ENCODE data around the gene CNTN5. TPM values are rescaled to one million over a fixed set of nuclear protein-coding genes. Genes with fewer than 3 reads are reported as not detected.

The CNTN5 gene
- total RNA-seq, 3 donors from 2014 or later (not counting 1 experiment from before 2014, with no cell fraction given), result not detected

- no peaks in the 10 kb centered on the region for H3K36me3 ChIP-seq (ENCODE audit: control insufficient read depth, insufficient read depth, low read length)
- H3K4me3 ChIP-seq (ENCODE audit: low read length), result no peak overlapping the region
- intact Hi-C loops (cut with micrococcal nuclease), result no loop called here
- DNase-seq (no peak), ATAC-seq (no peak)
- no peak overlapping the region for H3K4me3 Mint-ChIP-seq
- H3K27me3 ChIP-seq (ENCODE audit: control insufficient read depth, insufficient read depth, low read length), result no peaks in the 10 kb centered on the region
- H3K36me3 Mint-ChIP-seq, result peaks cover 7% of the 10 kb centered on the region
- no peak overlapping the region for H3K27ac Mint-ChIP-seq
- H3K27ac ChIP-seq (ENCODE audit: low read length), result no peak overlapping the region
- H3K27me3 Mint-ChIP-seq (ENCODE audit: low read depth in 2 of 2), result no peaks in the 10 kb centered on the region
- TF ChIP-seq CTCF (IDR thresholded peaks at IDR 0.05), result no peak
- no peaks in the 10 kb centered on the region for H3K4me1 Mint-ChIP-seq
- H3K9me3 Mint-ChIP-seq, result peaks cover 11 to 23% of the 10 kb centered on the region in 2 donors
- no peaks in the 10 kb centered on the region for H3K4me1 ChIP-seq (ENCODE audit: control insufficient read depth, insufficient read depth, low read length)
- WGBS (ENCODE audit: insufficient coverage), result no CpG with 5 or more reads among the region's 1 CpG
- peaks cover 5% of the 10 kb centered on the region for H3K9me3 ChIP-seq (ENCODE audit: control insufficient read depth, insufficient read depth, low read length)
Observed at GRCh38 chr11:99565333-99565732, 544.6 kb downstream of the CNTN5 start.

GRCh38 chr11:99567334-99567956, 546.7 kb downstream of the CNTN5 start:
- no peak overlapping the region for H3K4me3 Mint-ChIP-seq
- no peak for DNase-seq
- no peak overlapping the region for H3K27ac ChIP-seq (ENCODE audit: low read length)
- peaks cover 5% of the 10 kb centered on the region for H3K9me3 ChIP-seq (ENCODE audit: control insufficient read depth, insufficient read depth, low read length)
- WGBS (ENCODE audit: insufficient coverage), result 75% methylated on average over 4 of the region's 4 CpGs
- no peak overlapping the region for H3K4me3 ChIP-seq (ENCODE audit: low read length)
- peaks cover 14 to 22% of the 10 kb centered on the region in 2 donors for H3K9me3 Mint-ChIP-seq
- no peak for ATAC-seq
- no peaks in the 10 kb centered on the region for H3K36me3 ChIP-seq (ENCODE audit: control insufficient read depth, insufficient read depth, low read length)
- H3K4me1 Mint-ChIP-seq, result no peaks in the 10 kb centered on the region
- peaks cover 7% of the 10 kb centered on the region for H3K36me3 Mint-ChIP-seq
- no peaks in the 10 kb centered on the region for H3K4me1 ChIP-seq (ENCODE audit: control insufficient read depth, insufficient read depth, low read length)
- intact Hi-C loops (cut with micrococcal nuclease), result no loop called here
- H3K27me3 ChIP-seq (ENCODE audit: control insufficient read depth, insufficient read depth, low read length), result no peaks in the 10 kb centered on the region
- no peak for TF ChIP-seq CTCF (IDR thresholded peaks at IDR 0.05)
- no peaks in the 10 kb centered on the region for H3K27me3 Mint-ChIP-seq (ENCODE audit: low read depth in 2 of 2)
- no peak overlapping the region for H3K27ac Mint-ChIP-seq

- TF ChIP-seq CTCF (IDR thresholded peaks at IDR 0.05), result no peak
- intact Hi-C loops (cut with micrococcal nuclease), result no loop called here
- Mint-ChIP-seq H3K9me3 (peaks cover 11 to 18% of the 10 kb centered on the region in 2 donors), H3K36me3 (no peaks in the 10 kb centered on the region), H3K4me1 (no peaks in the 10 kb centered on the region), H3K27ac (no peak overlapping the region), H3K27me3 (ENCODE audit: low read depth in 2 of 2) (no peaks in the 10 kb centered on the region), H3K4me3 (no peak overlapping the region)
- no peaks in the 10 kb centered on the region for H3K27me3 ChIP-seq (ENCODE audit: control insufficient read depth, insufficient read depth, low read length)
- ATAC-seq (no peak), DNase-seq (no peak)
- peaks cover 3% of the 10 kb centered on the region for H3K9me3 ChIP-seq (ENCODE audit: control insufficient read depth, insufficient read depth, low read length)
- WGBS (ENCODE audit: insufficient coverage), result no CpG with 5 or more reads among the region's 1 CpG
- no peaks in the 10 kb centered on the region for H3K4me1 ChIP-seq (ENCODE audit: control insufficient read depth, insufficient read depth, low read length)
- H3K36me3 ChIP-seq (ENCODE audit: control insufficient read depth, insufficient read depth, low read length), result no peaks in the 10 kb centered on the region
- H3K4me3 ChIP-seq (ENCODE audit: low read length), result no peak overlapping the region
- H3K27ac ChIP-seq (ENCODE audit: low read length), result no peak overlapping the region
Observed at GRCh38 chr11:99568808-99569207, 548.1 kb downstream of the CNTN5 start.

GRCh38 chr11:99571094-99571493, 550.3 kb downstream of the CNTN5 start:
- Histone ChIP-seq H3K27ac (ENCODE audit: low read length) (no peak overlapping the region), H3K4me3 (ENCODE audit: low read length) (no peak overlapping the region), H3K9me3 (ENCODE audit: control insufficient read depth, insufficient read depth, low read length) (peaks cover 9% of the 10 kb centered on the region), H3K4me1 (ENCODE audit: control insufficient read depth, insufficient read depth, low read length) (no peaks in the 10 kb centered on the region), H3K36me3 (ENCODE audit: control insufficient read depth, insufficient read depth, low read length) (no peaks in the 10 kb centered on the region), H3K27me3 (ENCODE audit: control insufficient read depth, insufficient read depth, low read length) (no peaks in the 10 kb centered on the region)
- H3K4me3 Mint-ChIP-seq, result no peak overlapping the region
- WGBS (ENCODE audit: insufficient coverage), result 38% methylated on average over 2 of the region's 2 CpGs
- H3K9me3 Mint-ChIP-seq, result peaks cover 18 to 23% of the 10 kb centered on the region in 2 donors
- no peaks in the 10 kb centered on the region for H3K4me1 Mint-ChIP-seq
- no peaks in the 10 kb centered on the region for H3K27me3 Mint-ChIP-seq (ENCODE audit: low read depth in 2 of 2)
- H3K36me3 Mint-ChIP-seq, result peaks cover 13% of the 10 kb centered on the region
- no peak for TF ChIP-seq CTCF (IDR thresholded peaks at IDR 0.05)
- DNase-seq, result no peak
- intact Hi-C loops (cut with micrococcal nuclease), result no loop called here
- H3K27ac Mint-ChIP-seq, result no peak overlapping the region
- ATAC-seq, result no peak
